Peyer's patch (tissue), 4 donors: ENCODE results near the gene RNF5.

ENCODE experiments used
- CTCF ChIP-seq, 6 experiments: fragments of 450-650 bp in 4 of 6; fragments of 200-600 bp in 2 of 6; sonication (generic) in 1 of 6; IDR thresholded peaks; one replicate each; pipeline ENCODE4 v1.5.1; 2017 to 2019; ENCODE audit warnings: antibody characterized with exemption in 6 of 6, mild to moderate bottlenecking in 3 of 6, moderate library complexity in 1 of 6
- POLR2A ChIP-seq, 2 donors: fragments of 450-650 bp; IDR thresholded peaks; one replicate each; pipeline ENCODE4 v1.5.1; 2017; ENCODE audit warnings: antibody characterized with exemption in 2 of 2, mild to moderate bottlenecking in 2 of 2, moderate library complexity in 2 of 2

GRCh38 chr6:32198345-32198696 is 20.1 kb downstream of the RNF5 start:
- TF ChIP-seq CTCF (IDR thresholded peaks at IDR 0.05) (no peak), POLR2A (IDR thresholded peaks at IDR 0.05) (no peak)
